GDM1 (cell line): ENCODE data around the gene TCF4.
A peak's percentile ranks its signal among the peaks of the same experiment; 100 is the strongest.

Experiments
- DNase-seq: peaks from one replicate; lab custom pipeline; 2025; lab: John Stamatoyannopoulos, UW

The TCF4 gene

GRCh38 chr18:55234366-55235093, 353.5 kb downstream of the TCF4 start:
- DNase-seq = peak; percentile 28

- no peak for DNase-seq
Measured at GRCh38 chr18:55233857-55234256, 354.1 kb downstream of the TCF4 start.

GRCh38 chr18:55232506-55232905, 355.5 kb downstream of the TCF4 start:
- no peak for DNase-seq

GRCh38 chr18:55229682-55230081, 358.3 kb downstream of the TCF4 start:
- no peak for DNase-seq

- DNase-seq = no peak
Measured at GRCh38 chr18:55228707-55229106, 359.3 kb downstream of the TCF4 start.

GRCh38 chr18:55228191-55228590, 359.8 kb downstream of the TCF4 start:
- no peak for DNase-seq

GRCh38 chr18:55227771-55228170, 360.2 kb downstream of the TCF4 start:
- DNase-seq = no peak

GRCh38 chr18:55226044-55226443, 361.9 kb downstream of the TCF4 start:
- DNase-seq = no peak

GRCh38 chr18:55224086-55224625, 363.8 kb downstream of the TCF4 start:
- no peak for DNase-seq

- DNase-seq = no peak
Measured at GRCh38 chr18:55221622-55222021, 366.4 kb downstream of the TCF4 start.

- DNase-seq = no peak
Measured at GRCh38 chr18:55220523-55220922, 367.5 kb downstream of the TCF4 start.

- no peak for DNase-seq
Measured at GRCh38 chr18:55219823-55220222, 368.2 kb downstream of the TCF4 start.

- no peak for DNase-seq
Measured at GRCh38 chr18:55219059-55219458, 368.9 kb downstream of the TCF4 start.

- no peak for DNase-seq
Measured at GRCh38 chr18:55214969-55215368, 373.0 kb downstream of the TCF4 start.

GRCh38 chr18:55214534-55214933, 373.5 kb downstream of the TCF4 start:
- no peak for DNase-seq

- DNase-seq = no peak
Measured at GRCh38 chr18:55213586-55213985, 374.4 kb downstream of the TCF4 start.

GRCh38 chr18:55206927-55207326, 381.1 kb downstream of the TCF4 start:
- DNase-seq = no peak

- DNase-seq = no peak
Measured at GRCh38 chr18:55202232-55202917, 385.6 kb downstream of the TCF4 start.

GRCh38 chr18:55199291-55199963, 388.6 kb downstream of the TCF4 start:
- DNase-seq = no peak

GRCh38 chr18:55195863-55196262, 392.1 kb downstream of the TCF4 start:
- no peak for DNase-seq

GRCh38 chr18:55189972-55190371, 398.0 kb downstream of the TCF4 start:
- no peak for DNase-seq

GRCh38 chr18:55186588-55186987, 401.4 kb downstream of the TCF4 start:
- DNase-seq = no peak

- no peak for DNase-seq
Measured at GRCh38 chr18:55185391-55185790, 402.6 kb downstream of the TCF4 start.
